SIG-M5 (cell line): ENCODE results near the gene SDK2.
"Not testable (repeated sequence)": the region's sequence is repeated elsewhere in the genome, so short reads cannot be mapped to it uniquely, and the experiment has no call there.

ENCODE experiments used
- DNase-seq: peaks from one replicate; lab custom pipeline; 2025; lab: John Stamatoyannopoulos, UW

The SDK2 gene

DNA sequence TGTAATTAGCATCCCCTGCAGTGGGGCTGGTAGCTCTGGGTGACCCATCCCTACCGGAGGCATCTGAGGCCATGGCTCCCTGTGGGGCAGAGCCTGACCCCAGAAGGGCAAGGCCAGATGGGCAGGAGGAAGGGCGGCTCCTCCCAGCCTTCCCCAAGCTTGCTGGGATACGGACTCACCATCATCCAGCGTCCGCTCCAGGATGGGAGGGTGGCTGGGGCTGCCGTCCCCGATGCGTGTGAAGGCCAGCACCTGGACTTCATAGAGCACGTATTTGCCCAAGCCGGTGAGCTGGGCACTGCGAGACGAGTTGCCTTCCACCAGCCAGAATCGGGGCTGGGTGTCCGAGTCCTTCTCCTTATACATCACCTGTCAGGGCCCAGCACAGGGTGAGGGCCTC is 250.9 kb downstream of the SDK2 start:
- no peak for DNase-seq

DNA sequence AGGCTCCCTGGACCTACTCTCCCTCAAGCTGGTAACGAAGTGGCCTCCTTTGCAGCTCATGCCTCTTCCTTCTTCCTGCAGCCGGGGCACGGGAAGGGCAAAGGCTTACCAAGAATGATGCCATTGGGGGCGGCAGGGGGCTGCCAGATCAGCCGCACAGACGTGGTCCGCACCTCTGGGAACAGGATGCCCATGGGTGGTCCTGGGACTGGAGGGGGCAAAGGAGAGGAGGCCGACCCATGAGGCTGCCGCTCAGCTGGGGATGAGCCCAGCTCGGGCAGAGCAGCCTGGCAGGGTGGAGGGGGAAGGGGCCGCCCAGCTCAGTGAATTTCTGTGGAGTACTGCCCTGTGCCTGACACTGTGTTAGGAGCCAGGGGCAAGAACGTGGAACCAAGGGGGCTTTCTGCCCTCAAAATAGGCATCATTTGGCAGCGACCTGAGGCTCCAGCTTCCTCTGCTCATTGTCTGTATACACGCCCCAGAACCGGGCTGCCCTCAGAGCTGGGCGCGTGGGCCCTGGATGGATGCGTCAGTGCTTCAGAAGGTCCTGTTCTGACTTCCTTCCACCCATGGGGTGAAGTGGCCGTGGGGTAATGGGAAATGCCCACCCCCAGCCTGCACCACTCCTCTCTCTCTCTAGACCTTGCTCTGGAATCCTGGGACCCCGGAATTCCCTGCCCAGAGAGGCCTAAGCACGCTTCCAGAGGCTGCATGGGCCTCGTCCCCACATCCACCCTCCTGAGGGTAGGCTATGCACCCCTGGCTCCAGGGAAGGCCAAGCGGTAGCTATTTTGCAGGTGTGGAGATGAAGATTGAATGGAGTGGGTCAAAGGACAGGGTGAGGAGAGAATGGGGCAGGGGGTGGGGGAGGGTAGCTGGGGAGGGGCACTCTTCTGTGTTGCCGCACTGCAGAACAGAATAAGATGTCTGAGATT is 252.6 kb downstream of the SDK2 start:
- no peak for DNase-seq

DNA sequence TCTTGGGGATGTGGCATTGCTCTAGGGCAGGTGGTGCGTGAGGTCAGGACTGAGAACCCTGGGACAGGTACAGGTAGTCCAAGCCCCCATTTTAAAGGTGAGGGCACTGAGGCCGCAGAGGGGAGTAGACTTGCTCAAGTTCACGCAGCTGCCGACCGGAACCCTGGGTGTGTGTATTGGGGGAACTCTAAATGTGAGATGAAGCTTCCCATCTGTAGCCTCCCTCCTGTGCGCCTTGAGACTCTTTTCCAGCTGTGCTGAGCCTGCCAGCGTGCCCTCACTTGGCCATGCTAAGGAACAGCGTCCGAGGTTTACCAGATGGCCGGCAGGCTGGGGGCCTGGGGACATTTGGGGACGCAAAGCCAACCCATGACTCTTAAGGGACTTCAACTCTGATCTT is 253.4 kb downstream of the SDK2 start:
- no peak for DNase-seq

DNA sequence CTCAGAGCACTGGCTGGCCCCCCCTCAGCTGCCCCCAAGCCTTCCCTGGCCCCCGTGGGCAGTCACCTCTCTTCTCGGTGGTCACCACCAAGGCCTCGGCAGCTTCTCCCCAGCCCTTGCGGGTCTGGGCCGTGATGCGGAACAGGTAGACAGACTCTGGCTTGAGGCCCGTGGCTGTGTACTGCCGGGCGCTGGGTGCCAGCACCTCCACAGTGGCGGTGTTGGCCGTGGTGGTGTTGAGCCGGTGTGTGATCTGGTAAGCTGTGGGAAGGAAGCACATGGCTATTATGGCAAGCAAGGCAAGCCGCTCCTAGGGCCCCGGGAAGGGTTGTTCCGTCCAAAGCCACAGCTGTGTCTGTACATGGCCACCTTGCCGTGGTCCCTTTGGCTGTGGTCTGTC is 254.0 kb downstream of the SDK2 start:
- no peak for DNase-seq

DNA sequence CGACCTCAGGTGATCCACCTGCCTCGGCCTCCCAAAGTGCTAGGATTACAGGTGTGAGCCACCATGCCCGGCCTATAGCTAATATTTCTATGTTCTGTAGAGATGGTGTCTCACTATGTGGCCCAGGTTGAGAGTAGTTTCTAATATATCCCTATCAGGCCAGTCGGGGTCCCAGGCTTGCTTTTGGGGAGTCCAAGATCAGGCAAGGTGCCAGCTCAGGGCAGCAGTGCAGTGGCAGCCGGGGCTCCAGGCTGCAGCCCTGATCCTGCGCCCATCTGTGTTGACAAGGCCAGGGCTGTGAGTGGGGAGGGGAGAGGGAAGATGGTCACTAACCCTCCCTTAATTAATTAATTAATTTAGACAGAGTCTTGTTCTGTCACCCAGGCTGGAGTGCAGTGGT is 254.8 kb downstream of the SDK2 start:
- DNase-seq: no peak

DNA sequence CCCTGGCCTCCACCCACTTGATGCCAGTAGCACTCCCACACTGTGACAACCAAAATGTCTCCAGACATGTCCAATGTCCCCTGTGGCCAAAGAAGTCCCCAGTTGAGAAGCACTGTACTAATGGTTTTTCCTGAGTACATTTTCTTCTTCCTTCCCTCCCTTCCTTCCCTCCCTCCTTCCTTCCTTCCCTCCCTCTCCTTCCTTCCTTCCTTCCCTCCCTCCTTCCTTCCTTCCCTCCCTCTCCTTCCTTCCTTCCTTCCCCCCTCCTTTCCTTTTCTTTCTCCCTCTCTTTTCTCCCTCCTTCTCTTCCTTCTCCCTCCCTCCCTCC is 255.7 kb downstream of the SDK2 start:
- no peak for DNase-seq

DNA sequence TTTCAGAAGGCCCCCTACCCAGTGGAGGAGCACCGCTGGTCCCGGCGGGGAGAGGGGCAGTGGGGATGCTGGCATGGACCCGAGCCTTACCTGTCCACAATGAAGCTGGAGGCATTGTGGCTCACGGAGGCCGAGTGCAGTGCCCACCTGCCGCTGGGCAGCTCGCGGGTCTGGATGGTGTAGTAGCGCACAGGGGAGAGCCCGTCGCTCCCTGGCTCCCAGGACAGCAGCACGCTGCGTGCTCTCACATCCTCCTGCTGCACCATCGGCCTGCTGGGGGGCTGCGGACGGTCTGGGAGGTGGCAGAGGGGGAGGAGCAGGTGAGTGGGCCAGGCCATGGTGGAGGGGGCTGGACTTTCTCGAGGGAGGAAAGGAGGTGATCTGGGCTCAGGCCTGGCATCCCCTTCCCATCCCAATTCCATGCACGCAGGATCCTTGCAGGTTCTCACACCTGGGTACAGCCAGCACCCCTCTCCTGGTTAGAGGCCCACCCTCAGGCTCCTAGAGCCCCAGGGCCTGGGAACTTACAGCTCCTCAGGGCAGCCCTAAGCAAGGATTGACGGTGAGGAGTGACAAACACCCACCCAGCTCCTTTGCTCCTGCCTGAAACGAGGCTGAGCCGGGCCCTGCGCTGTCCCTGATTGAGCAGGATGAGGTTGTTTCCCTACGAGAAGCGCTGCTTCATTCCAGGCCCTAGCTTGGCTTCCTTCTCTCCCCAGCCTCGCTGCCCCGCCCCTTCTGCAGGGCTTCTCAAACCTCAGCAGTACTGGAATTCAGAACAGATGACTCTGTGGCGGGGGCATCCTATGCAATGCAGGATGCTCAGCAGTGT is 256.3 kb downstream of the SDK2 start:
- no peak for DNase-seq

DNA sequence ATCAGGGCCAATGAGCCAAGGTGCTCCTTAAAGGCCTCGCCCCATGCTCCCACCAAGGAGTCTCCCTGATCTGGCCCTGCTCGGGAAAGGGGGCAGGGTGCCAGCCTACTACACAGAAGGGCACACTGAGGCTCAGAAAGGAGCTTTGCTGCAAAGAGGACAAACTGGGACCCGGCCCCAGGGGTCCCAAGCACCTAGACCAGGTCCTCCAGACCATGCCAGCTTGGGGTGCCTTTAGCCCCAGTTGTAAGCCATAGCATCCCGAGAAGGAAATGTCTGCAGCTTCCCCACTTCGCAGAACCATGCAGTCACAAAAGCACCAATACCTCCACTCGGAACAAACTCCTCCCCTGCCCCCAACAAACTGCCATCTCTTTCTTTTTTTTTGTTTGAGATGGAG is 257.7 kb downstream of the SDK2 start:
- DNase-seq: no peak

DNA sequence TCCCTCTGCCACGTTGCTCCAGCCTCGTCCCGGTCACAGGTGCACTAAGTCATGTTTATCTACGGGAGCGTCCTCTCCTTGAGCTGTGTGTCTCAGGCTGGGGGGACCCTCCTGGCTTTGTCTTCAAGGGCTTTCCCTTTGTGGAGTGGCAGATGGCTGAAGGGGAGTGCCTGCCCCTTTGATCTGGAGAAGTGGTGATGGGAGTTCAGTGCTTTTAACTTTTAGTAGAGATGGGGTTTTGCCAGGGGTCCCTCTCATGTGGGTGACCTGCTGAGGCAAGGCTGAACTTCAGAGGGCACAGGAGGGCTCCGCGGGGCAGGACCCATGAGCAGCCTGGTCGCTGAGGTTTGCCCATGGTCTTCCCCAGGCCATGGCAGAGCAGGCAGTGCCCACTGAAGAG is 259.3 kb downstream of the SDK2 start:
- no peak for DNase-seq

DNA sequence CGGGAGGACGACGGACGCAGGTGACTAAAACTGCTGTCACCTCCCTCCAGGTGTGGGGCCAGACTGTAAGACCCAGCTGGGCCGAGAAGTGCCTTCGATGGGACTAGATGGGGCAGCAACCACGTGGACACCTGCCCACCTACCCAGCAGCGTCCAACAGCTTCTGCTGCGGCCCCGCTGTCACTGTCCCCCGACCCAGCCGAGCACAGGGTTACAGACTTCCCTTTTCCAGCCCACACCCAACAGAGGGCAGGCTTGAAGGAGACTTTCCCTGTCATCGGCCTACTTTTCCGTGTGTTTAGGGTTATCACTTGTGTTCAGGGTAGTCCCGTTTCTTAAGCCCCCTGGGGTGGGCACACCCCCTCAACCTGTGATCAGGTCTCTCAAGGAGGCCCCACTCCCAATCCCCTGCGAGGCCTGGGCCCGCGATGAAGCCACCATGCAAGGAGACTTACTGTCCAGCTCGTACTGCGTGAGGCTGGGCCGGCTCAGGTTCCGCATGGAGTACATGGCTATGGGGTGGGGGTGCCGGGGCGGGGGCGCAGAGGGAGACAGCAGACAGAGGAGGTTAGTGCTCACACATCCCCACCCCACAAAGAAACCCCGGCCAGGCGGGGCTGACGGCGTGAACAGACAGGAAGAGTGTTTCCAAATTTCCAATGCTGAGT is 263.7 kb downstream of the SDK2 start:
- DNase-seq: no peak

DNA sequence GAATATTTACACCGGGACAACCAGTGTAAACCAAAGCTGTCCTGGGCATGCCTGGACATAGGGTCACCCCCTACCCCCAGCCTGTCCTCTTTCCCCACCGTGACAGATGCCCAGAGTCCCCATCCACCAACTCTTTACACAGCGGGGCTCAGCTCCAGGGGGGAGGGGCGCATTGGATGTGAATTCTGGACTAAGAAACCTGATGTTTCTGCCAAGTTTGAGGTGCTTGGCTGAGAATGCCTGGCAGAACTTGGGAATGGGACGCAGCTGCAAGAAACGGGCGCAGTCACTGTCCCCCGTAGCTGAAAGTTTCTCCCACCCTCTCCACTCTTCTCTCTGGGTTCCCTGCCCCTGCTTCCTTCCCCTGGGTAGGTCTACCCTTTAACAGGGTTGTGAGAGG is 264.4 kb downstream of the SDK2 start:
- DNase-seq: no peak

DNA sequence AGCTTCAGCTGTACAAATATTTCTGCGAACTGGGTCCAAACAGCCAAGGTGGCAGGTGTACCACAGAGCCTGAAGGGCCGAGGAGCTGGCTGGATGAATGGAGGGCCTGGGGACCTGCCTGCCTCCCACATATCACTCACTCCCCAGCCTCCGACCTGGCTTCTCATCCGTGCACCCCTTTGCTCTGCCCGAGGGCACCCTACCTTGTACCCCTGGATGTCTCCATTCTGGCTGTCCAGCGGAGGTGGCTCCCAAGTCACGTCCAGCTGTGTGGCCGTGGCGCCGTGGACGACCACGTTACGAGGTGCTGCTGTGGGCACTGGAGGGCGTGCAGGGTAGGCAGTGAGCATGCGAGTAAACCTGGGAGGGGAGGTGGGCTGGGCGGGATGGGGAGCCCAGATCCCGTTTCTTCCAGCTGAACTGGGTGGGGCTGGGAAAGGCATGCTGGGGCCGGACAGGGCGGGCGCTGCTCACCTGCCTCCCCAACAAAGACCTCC is 265.2 kb downstream of the SDK2 start:
- no peak for DNase-seq

DNA sequence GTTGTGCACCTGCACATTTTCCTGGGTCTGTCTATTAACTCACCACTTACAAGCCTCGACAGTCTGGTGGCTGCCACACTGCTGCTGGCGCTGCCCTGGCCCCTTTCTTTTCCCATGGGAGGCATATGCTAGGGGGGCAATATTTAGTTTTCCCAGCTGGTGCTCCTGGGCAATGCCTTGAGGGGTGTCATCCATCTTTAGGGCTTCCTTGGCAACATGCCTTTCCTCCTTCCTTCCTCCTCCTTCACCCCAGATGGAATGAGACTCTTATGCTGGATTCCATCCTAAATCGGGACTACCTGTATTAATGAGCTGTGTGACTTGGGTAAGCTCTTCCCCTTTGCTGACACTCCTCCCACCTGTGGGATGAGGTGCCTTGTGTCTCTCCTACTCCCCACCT is 267.6 kb downstream of the SDK2 start:
- no peak for DNase-seq

DNA sequence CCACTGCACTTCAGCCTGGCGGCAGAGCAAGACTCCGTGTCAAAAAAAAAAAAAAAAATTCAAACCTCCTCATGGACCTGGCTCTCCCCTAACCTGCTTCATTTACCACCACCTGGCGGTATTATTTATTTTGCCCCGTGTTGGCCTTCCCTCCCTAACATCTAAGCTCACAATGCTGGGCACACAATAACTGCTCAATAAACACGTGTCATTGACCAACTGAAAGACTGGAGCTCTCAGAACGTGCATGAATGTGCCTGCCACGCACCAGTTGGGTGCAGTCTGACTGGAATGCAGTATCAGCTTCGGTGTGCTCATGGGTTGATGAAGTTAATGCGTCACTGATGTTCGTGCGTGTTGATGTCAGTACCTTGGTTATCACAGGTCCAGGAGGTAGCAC is 268.1 kb downstream of the SDK2 start:
- no peak for DNase-seq

DNA sequence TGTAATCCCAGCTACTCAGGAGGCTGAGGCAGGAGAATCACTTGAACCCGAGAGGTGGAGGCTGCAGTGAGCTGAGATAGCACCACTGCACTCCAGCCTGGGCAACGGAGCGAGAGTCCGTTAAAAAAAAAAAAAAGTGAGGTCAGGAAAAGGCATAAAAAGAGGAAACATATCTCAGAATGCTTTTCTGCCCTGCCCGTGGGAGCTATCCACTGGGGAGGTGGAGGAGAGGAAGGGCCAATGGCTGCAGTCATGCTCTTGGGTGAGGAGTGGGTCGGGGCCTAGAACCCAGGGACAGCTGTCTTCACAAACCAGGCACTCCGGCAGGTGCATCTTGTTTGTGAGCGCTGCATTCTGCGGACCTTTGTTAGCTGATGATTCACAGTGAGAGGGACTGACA is 272.4 kb downstream of the SDK2 start:
- DNase-seq: no peak

DNA sequence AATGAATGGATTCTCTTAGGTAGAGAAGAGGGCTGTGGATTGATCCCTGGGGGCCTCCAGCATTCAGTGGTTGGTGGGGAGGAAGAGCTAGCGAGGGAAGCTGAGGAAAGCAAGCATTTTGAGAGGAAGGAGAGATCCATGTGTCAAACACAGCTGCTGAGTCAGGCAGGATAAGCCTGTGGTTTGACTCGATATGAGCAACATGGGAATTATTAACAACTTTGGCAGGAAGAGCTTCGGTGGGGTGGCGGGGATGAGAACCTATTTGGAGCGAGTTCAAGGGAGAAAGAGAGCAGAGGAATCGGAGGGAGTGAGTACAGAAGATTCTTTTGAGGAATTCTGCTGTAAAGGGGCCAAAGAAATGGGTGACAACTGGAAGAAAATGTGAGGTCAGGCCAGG is 273.0 kb downstream of the SDK2 start:
- DNase-seq: no peak

DNA sequence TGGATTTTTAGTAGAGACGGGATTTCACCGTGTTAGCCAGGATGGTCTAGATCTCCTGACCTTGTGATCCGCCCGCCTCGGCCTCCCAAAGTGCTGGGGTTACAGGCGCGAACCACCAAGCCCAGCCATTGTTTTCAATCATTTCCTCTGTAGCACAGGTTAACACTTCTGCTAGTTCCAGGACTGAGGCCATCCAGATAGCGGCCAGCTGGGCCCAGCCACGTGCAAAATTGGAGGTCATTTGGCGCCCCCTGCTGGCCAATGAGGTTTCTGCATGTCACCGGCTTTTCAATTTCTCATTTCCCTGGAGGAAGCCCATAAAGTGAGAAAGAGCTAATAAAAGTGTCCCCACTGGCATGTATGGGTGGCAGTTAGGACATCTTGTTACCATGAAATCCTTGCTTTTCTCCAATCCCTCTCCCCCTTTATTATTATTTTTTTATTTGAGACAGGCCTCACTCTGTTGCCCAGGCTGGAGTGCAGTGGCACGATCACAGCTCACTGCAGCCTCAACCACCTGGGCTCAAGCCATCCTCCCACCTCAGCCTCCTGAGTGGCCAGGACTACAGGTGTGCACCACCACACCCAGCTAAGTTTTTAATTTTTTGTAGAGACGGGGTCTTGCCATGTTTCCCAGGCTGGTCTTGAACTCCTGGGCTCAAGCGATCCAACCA is 274.3 kb downstream of the SDK2 start:
- DNase-seq: not testable (repeated sequence)

DNA sequence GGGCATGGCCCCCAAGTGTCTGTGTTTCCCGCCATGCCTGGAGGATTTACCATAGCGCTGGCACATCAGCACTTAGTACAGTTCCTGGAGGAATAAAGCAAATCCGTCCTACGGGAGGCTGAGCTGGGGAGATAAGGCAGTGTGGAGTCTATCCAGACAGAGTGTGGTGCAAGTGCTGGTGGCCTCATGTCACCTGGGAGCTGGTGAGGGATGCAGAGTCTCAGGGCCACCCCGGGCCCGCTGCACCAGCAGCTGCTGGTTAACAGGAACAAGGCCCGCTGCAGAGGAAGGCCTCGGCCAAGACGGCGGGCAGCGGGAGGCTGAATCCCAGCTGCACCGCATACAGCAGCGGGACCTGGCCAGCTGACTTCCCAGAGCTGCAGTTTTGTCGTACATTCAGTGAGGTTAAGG is 275.1 kb downstream of the SDK2 start:
- no peak for DNase-seq

DNA sequence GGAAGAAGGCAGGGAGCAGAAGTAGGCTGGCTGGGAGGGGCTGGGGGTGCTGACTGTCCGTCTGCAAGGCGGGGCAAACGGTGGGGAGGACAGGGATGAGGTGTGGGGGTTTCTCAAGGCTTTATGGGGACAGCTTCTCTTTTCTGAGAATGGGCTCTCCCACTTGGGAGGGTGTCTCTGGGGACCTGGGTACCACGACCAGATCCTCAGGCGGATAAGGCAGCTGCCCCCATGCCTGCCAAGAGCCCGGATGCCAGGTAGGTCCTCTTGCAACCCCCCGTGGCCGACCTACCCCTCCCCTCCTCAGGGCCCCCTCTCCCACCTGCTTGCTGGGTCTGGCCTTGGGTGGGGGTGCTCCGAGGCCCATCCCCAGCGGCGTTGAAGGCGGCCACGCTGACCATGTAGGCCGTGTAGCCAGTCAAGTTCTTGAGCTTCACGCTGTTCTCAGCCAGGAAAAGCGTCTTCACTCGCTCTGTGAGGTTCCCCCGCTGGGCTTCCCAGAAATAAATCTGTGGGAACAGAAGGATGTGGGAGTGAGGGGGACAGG is 276.1 kb downstream of the SDK2 start:
- DNase-seq: no peak

DNA sequence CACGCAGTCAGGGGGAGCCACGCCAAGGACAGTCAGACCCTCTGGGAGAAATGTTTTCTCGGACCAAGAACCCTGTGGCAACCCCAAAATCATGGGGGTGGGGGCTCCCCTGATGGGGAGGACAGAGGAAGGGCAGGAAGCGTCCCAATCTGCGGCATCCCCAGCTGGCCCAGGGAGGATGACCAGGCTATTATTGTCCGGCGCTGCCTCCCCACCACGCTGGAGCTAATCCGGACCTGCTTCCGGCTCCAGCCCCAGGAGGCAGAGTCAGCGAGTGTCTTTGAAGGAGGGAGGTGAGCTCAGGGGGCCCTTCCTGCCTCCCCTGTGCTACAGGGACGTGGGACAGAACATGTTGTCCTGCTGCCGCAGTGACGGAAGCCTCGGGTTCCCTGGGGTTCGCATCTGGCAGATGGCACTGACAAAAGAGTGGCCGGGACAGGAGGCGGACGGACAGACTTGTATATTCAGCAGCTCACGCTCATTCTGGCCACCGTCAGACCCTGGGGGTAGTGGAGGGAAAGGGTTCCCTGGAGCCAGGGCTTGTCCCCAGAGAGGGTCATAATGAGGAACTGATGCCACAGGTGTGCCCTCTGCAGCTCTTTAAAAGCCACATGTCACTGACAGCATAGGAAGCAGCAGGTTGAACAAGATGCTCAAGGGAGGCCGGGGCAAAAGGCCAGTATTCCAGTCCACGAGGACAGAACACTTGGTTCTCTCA is 278.2 kb downstream of the SDK2 start:
- no peak for DNase-seq

DNA sequence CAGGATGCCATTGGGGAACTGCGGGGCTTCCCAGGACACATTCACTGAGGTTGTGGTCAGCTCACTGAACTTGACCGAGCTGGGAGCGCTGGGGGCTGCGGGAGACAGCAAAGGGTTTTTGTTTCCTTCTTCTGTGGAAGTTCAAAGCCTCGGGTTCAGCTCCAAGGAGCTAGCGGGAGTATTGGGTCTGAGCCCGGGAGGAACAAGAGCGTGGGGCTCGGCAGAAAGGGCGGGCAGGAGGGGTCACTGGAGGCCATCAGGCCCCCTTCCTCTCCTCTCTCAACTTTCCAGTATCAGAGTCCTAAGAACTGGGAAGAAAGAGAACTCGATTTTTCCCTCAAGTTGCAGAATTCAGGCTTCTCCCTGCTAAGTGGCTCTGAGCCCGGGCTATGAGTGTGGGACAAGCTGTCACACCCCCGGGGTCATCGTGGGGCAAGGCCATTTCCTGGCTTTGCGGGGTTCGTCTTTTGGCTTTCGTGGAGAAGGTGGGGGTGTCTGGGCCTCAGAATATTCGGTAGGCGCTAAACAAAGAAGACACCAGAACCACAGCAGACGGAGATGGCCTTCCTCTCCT is 278.9 kb downstream of the SDK2 start:
- DNase-seq: no peak
